Measurements from ENCODE around the gene CDH13.

The CDH13 gene

GRCh38 chr16:83010776-83011720, 384.3 kb downstream of the CDH13 start:
- DNase-seq: no peak

GRCh38 chr16:83011939-83012338, 385.2 kb downstream of the CDH13 start:
- no peak for DNase-seq

- no peak for DNase-seq
Observed at GRCh38 chr16:83013071-83013470, 386.3 kb downstream of the CDH13 start.

GRCh38 chr16:83019963-83020362, 393.2 kb downstream of the CDH13 start:
- DNase-seq: no peak

GRCh38 chr16:83021045-83021444, 394.3 kb downstream of the CDH13 start:
- no peak for DNase-seq

DNA sequence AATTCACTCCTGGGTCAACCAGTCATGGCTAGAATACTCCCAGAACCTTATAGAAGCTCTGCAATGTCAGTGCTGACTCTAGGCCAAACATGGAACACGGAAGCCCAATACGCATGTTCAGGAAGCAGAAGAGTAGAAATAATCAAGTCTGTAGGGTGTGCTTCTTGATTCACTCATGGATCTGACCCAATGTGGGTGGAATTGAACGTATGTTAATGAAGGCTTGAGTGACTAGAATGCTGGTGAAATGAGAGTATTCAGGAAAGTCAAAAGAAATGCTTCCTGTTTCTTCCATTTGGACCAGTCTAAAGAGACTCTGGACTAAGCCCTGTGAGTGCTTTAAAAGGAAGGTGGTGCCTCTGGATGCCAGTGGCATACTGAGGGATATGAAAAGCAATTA, 395.0 kb downstream of the CDH13 start:
- DNase-seq: no peak

DNA sequence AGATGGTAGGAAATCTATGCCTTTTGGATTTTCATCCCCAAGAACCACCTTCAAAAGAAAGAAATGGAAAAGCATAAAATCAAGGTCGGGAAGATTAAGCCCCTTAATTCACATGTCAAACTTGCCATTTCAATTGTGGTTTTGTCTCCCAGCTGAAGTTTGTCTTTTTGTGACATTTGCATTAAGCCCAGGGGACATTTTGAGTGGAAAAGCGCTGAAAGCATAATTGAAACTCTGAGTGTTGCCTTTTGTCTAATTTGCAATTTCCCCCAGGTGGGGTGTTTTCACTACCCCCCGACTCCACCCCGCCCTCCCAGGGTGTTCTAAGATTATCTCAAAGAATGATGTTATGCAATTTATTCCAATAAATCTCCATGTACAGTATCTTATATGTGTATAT, 396.2 kb downstream of the CDH13 start:
- DNase-seq: no peak

GRCh38 chr16:83023640-83024039, 396.9 kb downstream of the CDH13 start:
- DNase-seq: no peak

DNA sequence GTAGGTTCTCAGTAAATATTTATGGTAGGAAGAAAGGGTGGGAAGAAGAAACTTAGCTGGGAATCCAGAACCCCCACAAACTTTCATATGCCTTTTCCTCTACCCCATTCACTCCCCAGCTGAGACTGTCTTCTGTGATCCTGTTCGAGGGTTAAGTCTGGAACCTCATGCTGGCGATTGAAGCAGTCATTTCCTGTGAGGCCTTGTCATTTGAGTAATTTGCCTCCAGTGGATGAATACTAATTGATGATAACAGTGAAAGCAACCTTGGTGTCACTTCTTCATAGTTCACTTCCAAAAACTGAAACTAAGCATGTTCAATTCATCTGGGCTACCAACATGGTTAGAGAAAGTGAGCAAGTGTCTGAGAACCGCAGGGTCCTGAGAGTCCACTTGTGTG, 401.2 kb downstream of the CDH13 start:
- no peak for DNase-seq

DNA sequence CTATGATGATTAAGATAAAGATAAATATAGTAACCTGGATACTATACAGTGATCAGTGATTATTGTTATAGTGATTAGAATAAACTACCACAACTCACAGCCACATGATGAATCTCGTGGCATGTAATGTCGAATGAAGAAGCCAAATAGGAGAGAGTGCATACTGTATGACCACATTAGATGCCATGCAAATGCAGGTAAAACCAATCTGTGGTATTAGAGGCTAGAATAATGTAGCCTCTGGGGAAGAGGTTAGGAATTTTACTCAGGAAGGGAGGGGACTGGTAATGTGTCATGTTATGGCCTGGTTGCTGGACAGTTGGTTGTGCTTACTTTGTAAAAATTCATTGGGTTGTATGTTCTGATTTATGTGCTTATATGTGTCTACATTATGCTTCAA, 402.7 kb downstream of the CDH13 start:
- DNase-seq: no peak

DNA sequence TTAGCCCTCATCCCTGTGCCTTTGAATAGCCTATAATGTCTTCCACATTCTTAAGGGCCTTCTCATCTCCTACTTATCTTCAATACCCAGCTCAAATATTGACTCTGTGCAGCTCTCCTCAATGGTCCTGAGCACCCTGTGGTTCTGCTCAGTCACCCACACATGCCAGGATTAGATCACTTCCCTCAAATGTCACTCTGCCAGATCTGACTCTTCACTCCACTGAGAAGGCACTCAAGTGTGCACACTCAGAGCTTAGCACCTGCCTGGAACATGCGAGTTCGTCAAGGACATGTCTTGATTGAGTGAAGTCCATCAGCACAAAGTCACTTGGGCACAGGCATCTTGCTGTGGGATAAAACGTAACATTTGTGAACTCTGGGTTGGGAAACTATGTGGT, 404.8 kb downstream of the CDH13 start:
- DNase-seq: no peak

GRCh38 chr16:83037102-83037501, 410.3 kb downstream of the CDH13 start:
- no peak for DNase-seq

GRCh38 chr16:83037884-83038283, 411.1 kb downstream of the CDH13 start:
- no peak for DNase-seq

- DNase-seq: no peak
Observed at GRCh38 chr16:83040174-83040573, 413.4 kb downstream of the CDH13 start.

DNA sequence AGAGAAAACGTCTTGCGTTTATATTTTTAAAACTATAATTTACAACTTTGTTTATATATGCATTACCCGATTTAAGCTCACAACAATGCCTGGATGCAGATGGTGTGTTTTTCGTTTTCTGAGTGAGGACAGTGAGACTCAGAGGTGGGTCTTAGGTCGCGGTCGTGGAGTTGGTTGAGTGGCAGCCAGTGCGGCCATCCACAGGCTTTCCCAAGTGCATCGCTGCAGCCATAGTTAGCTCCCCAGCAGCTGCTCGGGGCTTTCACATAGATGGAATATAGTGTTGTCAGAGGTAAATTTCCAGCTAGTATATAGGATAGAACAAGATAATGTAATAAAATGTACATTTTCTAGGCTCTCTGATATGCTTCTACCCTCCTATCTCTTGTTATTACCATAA, 417.8 kb downstream of the CDH13 start:
- no peak for DNase-seq

GRCh38 chr16:83045790-83046189, 419.0 kb downstream of the CDH13 start:
- no peak for DNase-seq

- DNase-seq: no peak
Observed at GRCh38 chr16:83046664-83047063, 419.9 kb downstream of the CDH13 start.

DNA sequence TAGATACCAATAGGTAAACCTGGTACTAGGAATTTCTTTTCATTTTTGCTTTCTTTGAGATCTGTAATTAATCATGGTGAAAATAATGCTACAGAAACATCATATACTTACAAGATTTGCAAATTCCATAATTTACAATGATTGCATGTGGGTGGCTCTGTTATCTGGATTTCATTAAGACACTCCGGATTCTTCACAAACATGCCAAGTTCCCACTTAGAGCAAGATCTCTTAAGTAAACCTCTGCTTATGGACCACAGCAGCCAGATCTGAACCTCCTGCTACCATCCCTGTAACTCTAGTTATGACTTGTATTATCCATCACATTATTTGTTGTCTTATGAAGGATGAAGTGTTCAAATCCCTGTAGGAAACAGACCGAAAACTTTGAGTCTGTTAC, 424.7 kb downstream of the CDH13 start:
- DNase-seq: no peak

DNA sequence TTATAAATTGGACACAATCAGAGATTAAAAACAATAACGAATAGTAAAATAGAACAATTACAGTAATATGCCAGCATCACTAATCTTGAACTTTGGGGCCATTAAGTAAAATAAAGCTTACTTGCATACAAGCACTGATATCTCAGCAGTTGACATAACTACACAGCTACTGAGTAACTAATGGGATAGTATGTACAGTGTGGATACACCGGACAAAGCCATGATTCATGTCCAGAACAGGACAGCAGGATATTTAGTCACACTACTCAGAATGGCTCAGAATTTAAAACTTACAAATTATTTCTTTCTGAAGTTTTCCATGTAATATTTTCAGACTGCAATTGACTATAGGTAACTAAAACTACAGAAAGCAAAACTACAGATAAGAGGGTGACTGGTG, 427.5 kb downstream of the CDH13 start:
- DNase-seq: no peak

DNA sequence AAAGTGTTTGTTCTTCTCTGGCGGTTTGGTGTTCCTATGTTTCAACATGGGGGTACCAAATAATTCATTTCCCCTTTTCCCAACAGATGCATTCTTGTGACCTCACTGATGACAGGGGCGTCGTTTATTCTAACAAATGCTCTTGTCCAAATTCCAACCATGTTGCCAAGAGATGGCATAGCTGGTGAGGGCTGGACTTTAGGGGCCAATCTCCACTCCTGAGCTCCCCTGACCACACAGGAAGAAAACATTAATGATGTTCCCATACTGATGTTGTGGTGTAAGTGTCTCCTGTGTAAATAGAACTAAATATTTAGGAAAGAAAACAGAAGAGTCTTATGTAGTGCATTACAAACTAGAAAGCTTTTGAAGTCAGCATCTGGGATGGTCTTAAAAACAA, 431.6 kb downstream of the CDH13 start:
- DNase-seq: no peak

GRCh38 chr16:83059237-83059636, 432.5 kb downstream of the CDH13 start:
- no peak for DNase-seq

GRCh38 chr16:83066011-83066410, 439.2 kb downstream of the CDH13 start:
- DNase-seq: no peak

- no peak for DNase-seq
Observed at GRCh38 chr16:83066881-83067280, 440.1 kb downstream of the CDH13 start.

GRCh38 chr16:83068686-83069085, 441.9 kb downstream of the CDH13 start:
- no peak for DNase-seq
